Measurements from ENCODE around the gene KCND1. TPM values are rescaled to one million over a fixed set of nuclear protein-coding genes. Genes with fewer than 3 reads are reported as not detected.
A peak's percentile ranks its signal among the peaks of the same experiment; 100 is the strongest.

KCND1 gene
- total and polyA plus RNA-seq, 10 donors = 1.5 to 3.7 (median 2.1) TPM

DNA sequence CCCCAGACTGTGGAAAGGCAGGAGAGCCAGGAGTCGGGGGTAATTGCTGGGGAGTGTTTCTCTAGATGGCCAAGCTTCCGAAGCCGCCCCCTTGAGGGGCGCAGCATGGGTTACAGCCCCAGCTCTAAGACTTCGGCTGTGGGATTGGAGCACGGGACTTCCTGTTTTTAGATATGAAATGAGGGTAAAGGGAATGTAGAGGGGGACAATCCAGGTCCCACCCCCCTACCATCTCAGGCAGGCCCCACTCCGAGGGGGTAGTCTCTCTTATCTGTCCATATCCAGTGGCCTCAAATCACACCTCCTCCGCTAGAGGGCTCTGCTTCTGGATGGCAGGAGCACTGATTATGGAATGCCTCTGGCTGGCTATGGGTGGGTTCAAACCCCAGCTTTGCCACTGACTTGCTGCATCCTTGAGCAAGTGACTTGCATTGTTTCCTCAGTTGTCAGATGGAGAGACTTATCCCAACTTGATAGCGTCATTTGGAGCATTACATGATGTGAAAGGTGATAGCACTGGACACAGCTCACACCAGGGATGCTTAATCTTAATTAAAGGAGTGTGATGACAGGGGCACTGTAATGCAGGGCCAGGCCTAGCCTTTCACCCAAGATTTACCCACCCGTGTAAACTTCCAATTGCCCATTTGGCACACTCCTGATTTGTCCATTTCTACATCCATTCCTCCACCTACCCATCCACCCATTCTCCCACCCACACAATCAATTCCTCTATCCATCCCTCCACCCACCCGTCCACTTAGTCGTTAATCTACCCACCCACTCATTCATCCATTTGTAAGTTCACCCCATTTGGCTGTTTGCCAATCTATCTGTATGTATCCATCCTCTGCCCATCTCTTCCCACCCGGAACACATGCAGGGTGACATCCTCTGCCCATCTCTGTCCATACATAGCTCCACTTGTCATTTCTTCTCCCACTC is 848 bp upstream of the KCND1 start:
- WGBS, 5 donors = 23 to 55% (median 32%) methylated on average over 5 to 13 of the region's 13 CpGs
- TF ChIP-seq POLR2A (IDR thresholded peaks at IDR 0.05) = no peak
- TF ChIP-seq, protein P1, sequence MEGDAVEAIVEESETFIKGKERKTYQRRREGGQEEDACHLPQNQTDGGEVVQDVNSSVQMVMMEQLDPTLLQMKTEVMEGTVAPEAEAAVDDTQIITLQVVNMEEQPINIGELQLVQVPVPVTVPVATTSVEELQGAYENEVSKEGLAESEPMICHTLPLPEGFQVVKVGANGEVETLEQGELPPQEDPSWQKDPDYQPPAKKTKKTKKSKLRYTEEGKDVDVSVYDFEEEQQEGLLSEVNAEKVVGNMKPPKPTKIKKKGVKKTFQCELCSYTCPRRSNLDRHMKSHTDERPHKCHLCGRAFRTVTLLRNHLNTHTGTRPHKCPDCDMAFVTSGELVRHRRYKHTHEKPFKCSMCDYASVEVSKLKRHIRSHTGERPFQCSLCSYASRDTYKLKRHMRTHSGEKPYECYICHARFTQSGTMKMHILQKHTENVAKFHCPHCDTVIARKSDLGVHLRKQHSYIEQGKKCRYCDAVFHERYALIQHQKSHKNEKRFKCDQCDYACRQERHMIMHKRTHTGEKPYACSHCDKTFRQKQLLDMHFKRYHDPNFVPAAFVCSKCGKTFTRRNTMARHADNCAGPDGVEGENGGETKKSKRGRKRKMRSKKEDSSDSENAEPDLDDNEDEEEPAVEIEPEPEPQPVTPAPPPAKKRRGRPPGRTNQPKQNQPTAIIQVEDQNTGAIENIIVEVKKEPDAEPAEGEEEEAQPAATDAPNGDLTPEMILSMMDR (IDR thresholded peaks at IDR 0.05 in 8 of 11, conservative IDR thresholded peaks at IDR 0.05 in 3 of 11) = peak in 8 of 11 experiments; percentile 12 to 60 (median 50)
- peak in 1 of 3 donors; percentile 29 for TF ChIP-seq POLR2AphosphoS5 (IDR thresholded peaks at IDR 0.05)
- H3K27ac ChIP-seq = peak overlapping the region in 5 of 8 donors; percentile 37 to 66 (median 48)
- peaks cover 0 to 13% (median 0%) of the 10 kb centered on the region in 7 donors for H3K27me3 ChIP-seq (replicated peaks in 1 of 7)
- peak overlapping the region in 5 of 8 donors; percentile 1 to 64 (median 25) for H3K4me3 ChIP-seq
- H3K9me3 ChIP-seq = no peaks in the 10 kb centered on the region
- peaks cover 0 to 17% (median 11%) of the 10 kb centered on the region in 6 donors for H3K4me1 ChIP-seq
- peaks cover 0 to 42% (median 20%) of the 10 kb centered on the region in 6 donors for H3K36me3 ChIP-seq
- intact Hi-C loops (cut with DNase I; ENCODE audit: low total_unique reads) = no loop called here
- no peak for DNase-seq

DNA sequence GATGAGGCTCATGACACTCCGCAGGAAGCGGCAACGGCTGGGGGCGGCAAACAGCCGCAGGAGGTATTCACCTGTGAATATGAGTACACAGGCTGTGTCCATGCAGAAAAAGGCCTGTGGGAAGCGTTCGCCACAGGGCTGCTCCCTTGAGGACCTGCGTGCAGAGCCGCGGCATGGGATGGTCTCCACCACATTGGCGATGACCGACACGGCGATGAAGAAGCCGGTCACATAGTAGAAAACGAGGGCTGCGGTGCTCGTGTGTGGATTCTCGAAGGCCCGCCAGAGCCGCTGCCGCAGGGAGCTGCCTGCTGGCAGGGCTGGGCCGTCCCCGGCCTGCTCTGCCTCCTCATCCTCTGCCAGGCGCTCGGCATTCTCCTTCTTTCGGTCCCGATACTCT is 2.2 kb downstream of the KCND1 start:
- TF ChIP-seq POLR2A (IDR thresholded peaks at IDR 0.05) (no peak), POLR2AphosphoS5 (IDR thresholded peaks at IDR 0.05) (no peak)
- TF ChIP-seq, protein P1 (IDR thresholded peaks at IDR 0.05 in 8 of 11, conservative IDR thresholded peaks at IDR 0.05 in 3 of 11) = no peak
- intact Hi-C loops (cut with DNase I; ENCODE audit: low total_unique reads) = no loop called here
- peaks cover 0 to 17% (median 11%) of the 10 kb centered on the region in 6 donors for H3K4me1 ChIP-seq
- no peaks in the 10 kb centered on the region for H3K9me3 ChIP-seq
- H3K36me3 ChIP-seq = peaks cover 0 to 18% (median 2%) of the 10 kb centered on the region in 6 donors
- DNase-seq = no peak
- H3K4me3 ChIP-seq = no peak overlapping the region
- peaks cover 0 to 13% (median 0%) of the 10 kb centered on the region in 7 donors for H3K27me3 ChIP-seq (replicated peaks in 1 of 7)
- no peak overlapping the region for H3K27ac ChIP-seq
- 88 to 95% (median 93%) methylated on average over 28 of the region's 28 CpGs for WGBS, 5 donors

DNA sequence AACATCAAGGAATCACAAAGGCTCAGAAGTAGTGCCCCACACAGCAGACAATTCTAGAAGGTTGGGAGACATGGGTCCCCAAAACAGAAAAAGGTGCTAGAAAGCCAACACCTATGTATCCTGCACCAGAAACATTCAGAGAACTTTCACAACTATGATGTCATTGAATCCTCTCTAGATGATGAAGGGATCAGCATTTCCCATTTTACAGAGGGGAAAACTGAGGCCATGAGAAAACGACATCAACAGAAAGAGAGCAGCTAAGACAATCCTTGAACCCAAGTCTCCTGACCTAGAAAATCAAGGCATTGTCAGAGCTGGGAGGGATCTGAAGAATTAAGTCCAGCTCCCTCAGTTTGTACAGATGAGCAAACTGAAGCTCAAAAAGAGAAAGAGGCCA is 3.3 kb downstream of the KCND1 start:
- TF ChIP-seq POLR2AphosphoS5 (IDR thresholded peaks at IDR 0.05) = no peak
- TF ChIP-seq, protein P1 (IDR thresholded peaks at IDR 0.05 in 8 of 11, conservative IDR thresholded peaks at IDR 0.05 in 3 of 11) = no peak
- no peak for TF ChIP-seq POLR2A (IDR thresholded peaks at IDR 0.05)
- H3K9me3 ChIP-seq = no peaks in the 10 kb centered on the region
- H3K36me3 ChIP-seq = peaks cover 0 to 7% (median 0%) of the 10 kb centered on the region in 6 donors
- H3K27ac ChIP-seq = no peak overlapping the region
- H3K4me1 ChIP-seq = peaks cover 0 to 21% (median 11%) of the 10 kb centered on the region in 6 donors
- no peak for DNase-seq
- peaks cover 0 to 13% (median 0%) of the 10 kb centered on the region in 7 donors for H3K27me3 ChIP-seq (replicated peaks in 1 of 7)
- intact Hi-C loops (cut with DNase I; ENCODE audit: low total_unique reads) = no loop called here
- WGBS, 5 donors = 76 to 94% (median 84%) methylated on average over 1 of the region's 1 CpG
- H3K4me3 ChIP-seq = no peak overlapping the region

Measured in spleen (tissue), 11 donors.